ENCODE data around the gene TDRD9. TPM values are rescaled to one million over a fixed set of nuclear protein-coding genes. Genes with fewer than 3 reads are reported as not detected.

Gene TDRD9
- total RNA-seq, 1 donor from 2014 or later = not detected

DNA sequence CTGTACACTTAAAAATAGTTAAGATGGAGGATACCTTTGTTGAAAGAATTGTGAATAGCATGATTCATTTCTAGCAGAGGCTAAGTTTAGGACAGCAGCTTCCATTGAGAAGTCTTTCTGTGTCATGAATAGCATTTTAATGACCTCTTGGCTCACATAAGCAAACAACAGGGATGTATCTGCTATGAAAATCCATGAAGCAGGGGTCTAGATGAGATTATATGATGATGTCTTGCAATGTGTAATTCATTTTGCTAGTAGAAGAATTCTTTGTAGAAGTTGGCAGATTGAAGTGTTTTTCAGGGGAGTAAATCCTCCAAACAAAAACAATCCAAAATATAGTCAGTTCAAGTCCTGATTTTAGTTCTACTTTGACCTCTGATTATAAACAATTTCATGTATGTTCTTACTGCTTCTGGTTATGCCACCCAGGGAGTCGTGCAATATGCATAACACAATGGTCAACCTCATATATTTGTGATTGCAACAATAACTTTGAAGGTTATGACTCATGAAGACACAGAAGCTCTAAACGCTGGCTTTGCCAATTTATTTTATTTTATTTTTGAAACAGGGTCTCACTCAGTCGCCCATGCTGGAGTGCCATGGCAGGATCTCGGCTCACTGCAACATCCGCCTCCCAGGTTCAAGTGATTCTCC is 21.0 kb downstream of the TDRD9 start:
- no peaks in the 10 kb centered on the region for H3K36me3 Mint-ChIP-seq (ENCODE audit: low read depth, unreplicated experiment)
- TF ChIP-seq, protein P1, sequence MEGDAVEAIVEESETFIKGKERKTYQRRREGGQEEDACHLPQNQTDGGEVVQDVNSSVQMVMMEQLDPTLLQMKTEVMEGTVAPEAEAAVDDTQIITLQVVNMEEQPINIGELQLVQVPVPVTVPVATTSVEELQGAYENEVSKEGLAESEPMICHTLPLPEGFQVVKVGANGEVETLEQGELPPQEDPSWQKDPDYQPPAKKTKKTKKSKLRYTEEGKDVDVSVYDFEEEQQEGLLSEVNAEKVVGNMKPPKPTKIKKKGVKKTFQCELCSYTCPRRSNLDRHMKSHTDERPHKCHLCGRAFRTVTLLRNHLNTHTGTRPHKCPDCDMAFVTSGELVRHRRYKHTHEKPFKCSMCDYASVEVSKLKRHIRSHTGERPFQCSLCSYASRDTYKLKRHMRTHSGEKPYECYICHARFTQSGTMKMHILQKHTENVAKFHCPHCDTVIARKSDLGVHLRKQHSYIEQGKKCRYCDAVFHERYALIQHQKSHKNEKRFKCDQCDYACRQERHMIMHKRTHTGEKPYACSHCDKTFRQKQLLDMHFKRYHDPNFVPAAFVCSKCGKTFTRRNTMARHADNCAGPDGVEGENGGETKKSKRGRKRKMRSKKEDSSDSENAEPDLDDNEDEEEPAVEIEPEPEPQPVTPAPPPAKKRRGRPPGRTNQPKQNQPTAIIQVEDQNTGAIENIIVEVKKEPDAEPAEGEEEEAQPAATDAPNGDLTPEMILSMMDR (IDR thresholded peaks at IDR 0.05; ENCODE audit: unreplicated experiment) = no peak
- peaks cover 2% of the 10 kb centered on the region for H3K4me1 Mint-ChIP-seq (ENCODE audit: unreplicated experiment)
- no peak overlapping the region for H3K27ac Mint-ChIP-seq (ENCODE audit: unreplicated experiment)
- H3K9me3 Mint-ChIP-seq (ENCODE audit: unreplicated experiment) = peaks cover 8% of the 10 kb centered on the region
- H3K4me3 Mint-ChIP-seq (ENCODE audit: unreplicated experiment) = no peak overlapping the region
- no peaks in the 10 kb centered on the region for H3K27me3 Mint-ChIP-seq (ENCODE audit: unreplicated experiment)
- DNase-seq (ENCODE audit: low spot score) = no peak

- Mint-ChIP-seq H3K9me3 (ENCODE audit: unreplicated experiment) (no peaks in the 10 kb centered on the region), H3K27me3 (ENCODE audit: unreplicated experiment) (no peaks in the 10 kb centered on the region), H3K27ac (ENCODE audit: unreplicated experiment) (no peak overlapping the region), H3K36me3 (ENCODE audit: low read depth, unreplicated experiment) (no peaks in the 10 kb centered on the region), H3K4me1 (ENCODE audit: unreplicated experiment) (peaks cover 3% of the 10 kb centered on the region), H3K4me3 (ENCODE audit: unreplicated experiment) (no peak overlapping the region)
- DNase-seq (ENCODE audit: low spot score) = no peak
- TF ChIP-seq, protein P1 (IDR thresholded peaks at IDR 0.05; ENCODE audit: unreplicated experiment) = no peak
These were observed 32.3 kb downstream of the TDRD9 start for GRCh38 chr14:103960457-103961055.

DNA sequence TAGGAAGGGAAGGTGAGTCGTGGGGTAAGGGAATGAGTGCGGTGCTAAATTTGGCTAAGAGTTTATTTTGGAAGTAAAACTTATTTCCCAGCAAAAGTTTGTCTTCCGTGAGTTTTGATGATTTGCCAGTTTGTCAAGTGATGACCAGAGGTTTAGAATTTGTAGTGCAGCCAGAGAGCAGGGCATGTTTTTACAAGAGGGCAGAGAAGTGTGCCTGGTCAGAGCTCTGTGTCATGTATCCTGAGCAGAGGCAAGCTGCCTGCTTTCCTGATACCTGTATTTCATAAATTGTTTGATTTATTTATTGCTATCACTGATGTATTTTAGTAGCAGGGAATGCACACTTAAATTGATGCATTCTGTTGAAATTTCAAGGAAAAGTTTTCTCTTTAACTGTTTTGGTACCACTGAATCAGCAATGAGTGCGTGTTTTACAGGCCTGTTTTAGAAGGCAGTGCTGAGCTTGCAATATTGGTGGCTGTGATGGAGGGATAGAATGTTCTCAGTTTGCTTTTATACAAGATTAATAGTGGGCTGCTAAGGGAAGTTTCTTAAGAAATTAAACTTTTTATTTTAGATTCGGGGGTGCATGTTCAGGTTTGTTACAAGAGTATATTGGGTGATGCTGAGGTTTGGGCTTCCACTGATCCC is 33.8 kb downstream of the TDRD9 start:
- TF ChIP-seq, protein P1 (IDR thresholded peaks at IDR 0.05; ENCODE audit: unreplicated experiment) = no peak
- Mint-ChIP-seq H3K9me3 (ENCODE audit: unreplicated experiment) (no peaks in the 10 kb centered on the region), H3K27me3 (ENCODE audit: unreplicated experiment) (no peaks in the 10 kb centered on the region), H3K36me3 (ENCODE audit: low read depth, unreplicated experiment) (no peaks in the 10 kb centered on the region), H3K4me3 (ENCODE audit: unreplicated experiment) (no peak overlapping the region), H3K27ac (ENCODE audit: unreplicated experiment) (no peak overlapping the region), H3K4me1 (ENCODE audit: unreplicated experiment) (peaks cover 3% of the 10 kb centered on the region)
- no peak for DNase-seq (ENCODE audit: low spot score)

DNA sequence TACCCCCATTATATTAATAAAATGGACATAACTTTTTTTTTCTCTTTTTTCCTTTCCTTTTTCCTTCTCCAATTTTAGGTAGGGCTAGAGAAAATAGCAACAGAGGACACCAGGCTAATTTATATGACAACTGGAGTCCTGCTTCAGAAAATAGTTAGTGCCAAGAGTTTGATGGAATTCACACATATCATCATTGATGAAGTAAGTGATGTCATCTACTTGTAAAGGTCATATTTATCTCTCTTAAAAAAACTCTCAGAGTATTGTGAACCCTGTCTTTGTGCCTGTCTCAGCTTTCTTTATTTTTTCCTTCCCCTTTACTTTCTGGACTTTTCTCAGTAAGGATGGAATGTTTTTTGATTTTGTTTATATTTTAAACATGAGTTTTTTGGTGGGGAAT is 38.4 kb downstream of the TDRD9 start:
- Mint-ChIP-seq H3K27me3 (ENCODE audit: unreplicated experiment) (no peaks in the 10 kb centered on the region), H3K4me1 (ENCODE audit: unreplicated experiment) (peaks cover 5% of the 10 kb centered on the region), H3K9me3 (ENCODE audit: unreplicated experiment) (no peaks in the 10 kb centered on the region), H3K36me3 (ENCODE audit: low read depth, unreplicated experiment) (no peaks in the 10 kb centered on the region), H3K27ac (ENCODE audit: unreplicated experiment) (no peak overlapping the region), H3K4me3 (ENCODE audit: unreplicated experiment) (no peak overlapping the region)
- TF ChIP-seq, protein P1 (IDR thresholded peaks at IDR 0.05; ENCODE audit: unreplicated experiment) = no peak
- no peak for DNase-seq (ENCODE audit: low spot score)

DNA sequence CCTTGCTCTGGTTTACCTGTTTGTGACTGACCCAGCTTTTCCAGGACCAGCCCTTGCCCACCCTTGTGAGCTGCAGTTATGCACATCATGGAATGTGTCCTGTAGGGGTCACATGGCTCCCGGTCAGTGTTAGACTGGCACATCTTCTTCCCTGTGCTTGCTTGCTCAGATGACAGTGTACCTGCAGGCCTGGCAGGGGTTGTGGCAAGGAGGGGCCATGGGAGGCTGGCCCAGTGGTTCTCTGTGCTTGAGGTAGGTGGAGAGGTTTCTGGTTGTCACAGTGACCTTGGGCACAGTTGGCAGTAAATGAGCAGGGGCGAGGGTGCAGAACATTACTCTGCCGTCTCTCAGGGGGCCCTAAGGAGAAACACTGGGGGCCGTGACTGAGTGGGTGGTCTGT is 41.7 kb downstream of the TDRD9 start:
- DNase-seq (ENCODE audit: low spot score) = no peak
- no peak overlapping the region for H3K4me3 Mint-ChIP-seq (ENCODE audit: unreplicated experiment)
- TF ChIP-seq, protein P1 (IDR thresholded peaks at IDR 0.05; ENCODE audit: unreplicated experiment) = no peak
- H3K27ac Mint-ChIP-seq (ENCODE audit: unreplicated experiment) = no peak overlapping the region
- no peaks in the 10 kb centered on the region for H3K36me3 Mint-ChIP-seq (ENCODE audit: low read depth, unreplicated experiment)
- H3K4me1 Mint-ChIP-seq (ENCODE audit: unreplicated experiment) = peaks cover 5% of the 10 kb centered on the region
- peaks cover 5% of the 10 kb centered on the region for H3K27me3 Mint-ChIP-seq (ENCODE audit: unreplicated experiment)
- no peaks in the 10 kb centered on the region for H3K9me3 Mint-ChIP-seq (ENCODE audit: unreplicated experiment)
